Pancreas (tissue), 10 donors: ENCODE results near the gene PRDM16. TPM values are rescaled to one million over a fixed set of nuclear protein-coding genes. Genes with fewer than 3 reads are reported as not detected.

Source experiments
- ATAC-seq, 4 donors: fragments of 200-7000 bp; cut with Tn5 transposase; one replicate each; pipeline versions ENCODE4 v1.8.0 to v1.9.1; 2020; ENCODE audit warnings: mild to moderate bottlenecking in 4 of 4, moderate library complexity in 4 of 4
- DNase-seq, 6 donors: peaks; one replicate each; pipeline ENCODE4 v3.0.0-alpha.2; 2020
- FAIRE-seq: peaks from 2 replicates; lab custom pipeline; 2012; peaks lifted over from hg19 to GRCh38; lab: Jason Lieb, UNC
- H3K27ac ChIP-seq, 4 donors: fragments of 200-600 bp; sonication (generic); 1 replicate in 3 of 4; 2 replicates in 1 of 4; pipeline versions ENCODE4 v1.5.0 to v1.8.0; 2020
- H3K27me3 ChIP-seq, 4 donors: fragments of 200-600 bp; one replicate each; pipeline ENCODE4 v1.8.0; 2021
- H3K36me3 ChIP-seq, 3 donors: fragments of 200-600 bp; sonication (generic) in 1 of 3; one replicate each; pipeline versions ENCODE4 v1.5.0 to v1.8.0; 2020 to 2021
- H3K4me1 ChIP-seq, 3 donors: fragments of 200-600 bp; one replicate each; pipeline ENCODE4 v1.8.0; 2021
- H3K4me3 ChIP-seq, 4 donors: fragments of 200-600 bp; sonication (generic) in 2 of 4; one replicate each; pipeline versions ENCODE4 v1.5.0 to v1.8.0; 2020 to 2021
- H3K9me3 ChIP-seq, 4 donors: fragments of 200-600 bp; one replicate each; pipeline ENCODE4 v1.8.0; 2021
- CTCF ChIP-seq, 4 donors: fragments of 200-600 bp; sonication (generic) in 3 of 4; IDR thresholded peaks; one replicate each; pipeline versions ENCODE4 v1.5.0 to v1.8.0; 2021; ENCODE audit warnings: antibody characterized with exemption in 4 of 4
- WGBS, 2 donors: extraction: QIAGEN DNeasy Blood & Tissue Kit; methylation state at CpG; one replicate each; pipeline ENCODE4 v1.1.7; 2013; 5-methylcytosine and 5-hydroxymethylcytosine counted together
- intact Hi-C, 3 donors: fragments of 100-400 bp; cut with DNase I; formaldehyde crosslinking; loops; one replicate each; pipeline versions ENCODE4 v1.11.1 to v1.14.2; 2022
- polyA plus RNA-seq, 2 donors: library from polyadenylated mRNA; stranded (reverse); fragments of 200-250 nt; gene quantifications; one replicate each; pipeline ENCODE4 v1.2.3, GENCODE V29; 2013
- total RNA-seq, 6 donors: library from RNA; stranded (reverse); fragmentation: NEBNext Ultra II Directional in 4 of 6; extraction: Animal tissue kit (Norgen Biotek cat#: 25700) in 4 of 6; gene quantifications; one replicate each; pipeline versions ENCODE4 v1.2.1 to v1.2.4, GENCODE V29; 2021 to 2023
- donor health status: healthy with polysubstance abuse.
- donor health status: DM: no; HTN: no; CAD: no; lungs with moderate emphysema.
- donor health status: DM: no; HTN: no; CAD: no.
- donor health status: control.
- donor health status: control.
- donor health status: Bipolar disorder and iron deficiency.
- donor health status: DM: yes; HTN: yes; CAD: no.
- donor health status: DM: no; HTN: no; CAD: no.
- donor health status: DM: no; HTN: no; CAD: no.
- donor health status: DM: yes; HTN: yes; CAD: no.

PRDM16 gene
- total and polyA plus RNA-seq, 8 donors = 6.6 to 19.2 (median 14.9) TPM

- H3K27me3 ChIP-seq = no peaks in the 10 kb centered on the region
- intact Hi-C loops = no loop called here
- peaks cover 0 to 4% (median 0%) of the 10 kb centered on the region in 3 donors for H3K36me3 ChIP-seq
- peak in 2 of 6 donors; percentile 29 to 69 for DNase-seq
- no peaks in the 10 kb centered on the region for H3K9me3 ChIP-seq
- WGBS, 2 donors = 61 to 66% methylated on average over 27 to 28 of the region's 28 CpGs
- no peak overlapping the region for H3K4me3 ChIP-seq
- peak overlapping the region in 2 of 4 donors; percentile 79 to 82 for H3K27ac ChIP-seq
- TF ChIP-seq CTCF (IDR thresholded peaks at IDR 0.05) = no peak
- peak in 3 of 4 donors; percentile 3 to 8 (median 7) for ATAC-seq
- H3K4me1 ChIP-seq = peaks cover 0 to 3% (median 3%) of the 10 kb centered on the region in 3 donors
- FAIRE-seq = no peak
These were observed 355.1 kb downstream of the PRDM16 start for GRCh38 chr1:3423896-3424611.

GRCh38 chr1:3425486-3426215 is 356.6 kb downstream of the PRDM16 start:
- DNase-seq (peak in 2 of 6 donors; percentile 30 to 63), ATAC-seq (no peak), FAIRE-seq (no peak)
- no peak for TF ChIP-seq CTCF (IDR thresholded peaks at IDR 0.05)
- no peaks in the 10 kb centered on the region for H3K27me3 ChIP-seq
- H3K36me3 ChIP-seq = peaks cover 0 to 4% (median 0%) of the 10 kb centered on the region in 3 donors
- peaks cover 0 to 3% (median 3%) of the 10 kb centered on the region in 3 donors for H3K4me1 ChIP-seq
- H3K9me3 ChIP-seq = no peaks in the 10 kb centered on the region
- no peak overlapping the region for H3K27ac ChIP-seq
- 83 to 90% methylated on average over 42 to 44 of the region's 44 CpGs for WGBS, 2 donors
- no peak overlapping the region for H3K4me3 ChIP-seq
- intact Hi-C loops = loop anchor here in 2 of 3 donors (5.0 kb wide), 2 partner anchors 413 to 603 kb away; no protein-coding TSS in a partner anchor

- peaks cover 0 to 13% (median 0%) of the 10 kb centered on the region in 3 donors for H3K36me3 ChIP-seq
- no peak overlapping the region for H3K27ac ChIP-seq
- H3K9me3 ChIP-seq = no peaks in the 10 kb centered on the region
- intact Hi-C loops = loop anchor here in 2 of 3 donors (5.0 kb wide), 2 partner anchors 415 to 605 kb away; no protein-coding TSS in a partner anchor
- FAIRE-seq = no peak
- peaks cover 0 to 3% (median 3%) of the 10 kb centered on the region in 3 donors for H3K4me1 ChIP-seq
- WGBS, 2 donors = 91 to 95% methylated on average over 20 of the region's 20 CpGs
- peak in 2 of 6 donors; percentile 14 to 35 for DNase-seq
- H3K4me3 ChIP-seq = no peak overlapping the region
- H3K27me3 ChIP-seq = no peaks in the 10 kb centered on the region
- no peak for TF ChIP-seq CTCF (IDR thresholded peaks at IDR 0.05)
- no peak for ATAC-seq
These were observed 358.0 kb downstream of the PRDM16 start for GRCh38 chr1:3426956-3427535.

- no peaks in the 10 kb centered on the region for H3K9me3 ChIP-seq
- peak in 2 of 6 donors; percentile 15 to 67 for DNase-seq
- no peak overlapping the region for H3K4me3 ChIP-seq
- 90 to 95% methylated on average over 42 to 43 of the region's 43 CpGs for WGBS, 2 donors
- peaks cover 0 to 19% (median 0%) of the 10 kb centered on the region in 3 donors for H3K36me3 ChIP-seq
- no peak for TF ChIP-seq CTCF (IDR thresholded peaks at IDR 0.05)
- intact Hi-C loops = loop anchor here in 2 of 3 donors (5.0 kb wide), 2 partner anchors 416 to 606 kb away; no protein-coding TSS in a partner anchor
- ATAC-seq = no peak
- no peaks in the 10 kb centered on the region for H3K27me3 ChIP-seq
- no peak for FAIRE-seq
- peaks cover 0 to 3% (median 0%) of the 10 kb centered on the region in 3 donors for H3K4me1 ChIP-seq
- H3K27ac ChIP-seq = no peak overlapping the region
These were observed 359.0 kb downstream of the PRDM16 start for GRCh38 chr1:3427711-3428704.
